T47D (cell line): ENCODE data around the gene LRP5.
"Not testable (repeated sequence)": the region's sequence is repeated elsewhere in the genome, so short reads cannot be mapped to it uniquely, and the experiment has no call there.

Experiments
- DNase-seq, 2 experiments: peaks; one replicate each; pipeline versions ENCODE4 v3.0.0 to v3.0.0-alpha.2; 2011 to 2012; ENCODE audit warnings: low read depth in 1 of 2, low spot score in 1 of 2
- JUND ChIP-seq: IDR thresholded peaks from 2 replicates; pipeline ENCODE4 v1.6.1; 2012; ENCODE audit warnings: low read depth
- in situ Hi-C: cut with HindIII; loops from 2 replicates; pipeline ENCODE4 v1.10.0; 2016; ENCODE audit warnings: low sequenced_read_pairs, low pct_unique_long_range_greater_than_20kb

Gene LRP5

GRCh38 chr11:68271781-68272608, 40.4 kb upstream of the LRP5 start, which contains the start of gene C11orf24:
Gene C11orf24 (minus strand): TSS chr11:68271973. CDS start chr11:68263767, 8,206 bp downstream.
- TF ChIP-seq JUND: no peak
- peak; percentile 97 to 98 for DNase-seq
- in situ Hi-C loops: no loop called here

- TF ChIP-seq JUND: no peak
- in situ Hi-C loops: no loop called here
- no peak for DNase-seq
Measured at GRCh38 chr11:68273026-68273738, 39.2 kb upstream of the LRP5 start.

GRCh38 chr11:68274306-68274705, 38.1 kb upstream of the LRP5 start:
- in situ Hi-C loops: no loop called here
- peak in 1 of 2 experiments; percentile 51 for DNase-seq
- no peak for TF ChIP-seq JUND

- no peak for DNase-seq
- no peak for TF ChIP-seq JUND
- in situ Hi-C loops: no loop called here
Measured at GRCh38 chr11:68275721-68276507, 36.5 kb upstream of the LRP5 start.

GRCh38 chr11:68276861-68277260, 35.5 kb upstream of the LRP5 start:
- TF ChIP-seq JUND: no peak

GRCh38 chr11:68279676-68280075, 32.7 kb upstream of the LRP5 start:
- no peak for DNase-seq
- TF ChIP-seq JUND: no peak
- in situ Hi-C loops: no loop called here

More at GRCh38 chr11:68276861-68277260, 35.5 kb upstream of the LRP5 start:
- in situ Hi-C loops: no loop called here
- DNase-seq: no peak

GRCh38 chr11:68282141-68282860, 30.1 kb upstream of the LRP5 start:
- TF ChIP-seq JUND: no peak
- DNase-seq: peak in 1 of 2 experiments; percentile 34
- in situ Hi-C loops: no loop called here

- DNase-seq: no peak
- no peak for TF ChIP-seq JUND
- in situ Hi-C loops: no loop called here
Measured at GRCh38 chr11:68282861-68283230, 29.5 kb upstream of the LRP5 start.

- DNase-seq, in situ Hi-C loops: not testable (repeated sequence)
Measured at GRCh38 chr11:68284588-68284987, 27.8 kb upstream of the LRP5 start.

GRCh38 chr11:68287419-68287818, 25.0 kb upstream of the LRP5 start:
- TF ChIP-seq JUND: no peak
- in situ Hi-C loops: no loop called here
- DNase-seq: no peak

GRCh38 chr11:68289456-68289855, 22.9 kb upstream of the LRP5 start:
- in situ Hi-C loops: no loop called here
- no peak for TF ChIP-seq JUND
- no peak for DNase-seq

- in situ Hi-C loops: no loop called here
- TF ChIP-seq JUND: no peak
- DNase-seq: no peak
Measured at GRCh38 chr11:68293708-68294107, 18.7 kb upstream of the LRP5 start.
